ENCODE measurements around the gene GLB1L2.

GLB1L2 gene

GRCh38 chr11:134374891-134375550 is 43.2 kb downstream of the GLB1L2 start:
- Histone ChIP-seq H3K27ac (ENCODE audit: low read depth, low read length) (no peak overlapping the region), H3K9ac (ENCODE audit: low read length) (no peak overlapping the region), H4K91ac (ENCODE audit: low read depth, low read length) (no peak overlapping the region), H2BK5ac (ENCODE audit: low read depth, low read length, poor library complexity) (no peak overlapping the region), H2AK5ac (ENCODE audit: low read length) (no peak overlapping the region), H3K79me2 (ENCODE audit: control insufficient read depth, insufficient read depth, low read length, poor library complexity) (no peaks in the 10 kb centered on the region), H3K14ac (ENCODE audit: low read length) (no peak overlapping the region), H4K8ac (ENCODE audit: low read depth, low read length) (no peak overlapping the region), H3K27me3 (ENCODE audit: insufficient read depth, low read length) (no peaks in the 10 kb centered on the region), H3K4me2 (ENCODE audit: low read length) (no peak overlapping the region), H3K4me1 (ENCODE audit: control insufficient read depth in 1 of 2, insufficient read depth in 2 of 2, low read length in 2 of 2) (no peaks in the 10 kb centered on the region), H3K36me3 (ENCODE audit: control insufficient read depth in 1 of 2, insufficient read depth in 2 of 2, low read length in 2 of 2) (no peaks in the 10 kb centered on the region), H3K79me1 (ENCODE audit: low read length) (no peaks in the 10 kb centered on the region), H3K4me3 (ENCODE audit: low read depth, low read length) (peak overlapping the region; percentile 10), H3K9me3 (ENCODE audit: insufficient read depth, low read depth, low read length) (peaks cover 2% of the 10 kb centered on the region), H2BK12ac (ENCODE audit: low read length) (no peak overlapping the region), H3K4ac (ENCODE audit: low read depth, low read length) (no peak overlapping the region), H2BK120ac (ENCODE audit: insufficient read depth, low read length, poor library complexity) (no peak overlapping the region), H3K23ac (ENCODE audit: low read length) (no peak overlapping the region), H3K18ac (ENCODE audit: low read length) (no peak overlapping the region), H4K12ac (ENCODE audit: low read depth, low read length) (no peak overlapping the region), H2AFZ (ENCODE audit: insufficient read depth, low read length, poor library complexity) (no peak overlapping the region)
- no CpG with 5 or more reads among the region's 16 CpGs for WGBS (ENCODE audit: extremely low coverage, insufficient coverage, insufficient read length)
- no peak for DNase-seq

GRCh38 chr11:134376150-134376921 is 44.5 kb downstream of the GLB1L2 start:
- H2BK5ac ChIP-seq (ENCODE audit: low read depth, low read length, poor library complexity), result no peak overlapping the region
- no CpG with 5 or more reads among the region's 18 CpGs for WGBS (ENCODE audit: extremely low coverage, insufficient coverage, insufficient read length)

GRCh38 chr11:134377876-134378275 is 46.1 kb downstream of the GLB1L2 start:
- Histone ChIP-seq H3K23ac (ENCODE audit: low read length) (no peak overlapping the region), H3K4me2 (ENCODE audit: low read length) (no peak overlapping the region), H4K12ac (ENCODE audit: low read depth, low read length) (no peak overlapping the region), H4K8ac (ENCODE audit: low read depth, low read length) (no peak overlapping the region), H4K91ac (ENCODE audit: low read depth, low read length) (no peak overlapping the region), H2BK120ac (ENCODE audit: insufficient read depth, low read length, poor library complexity) (no peak overlapping the region), H3K14ac (ENCODE audit: low read length) (no peak overlapping the region), H3K27me3 (ENCODE audit: insufficient read depth, low read length) (no peaks in the 10 kb centered on the region), H3K27ac (ENCODE audit: low read depth, low read length) (no peak overlapping the region), H2AK5ac (ENCODE audit: low read length) (no peak overlapping the region), H3K9me3 (ENCODE audit: insufficient read depth, low read depth, low read length) (peaks cover 4% of the 10 kb centered on the region), H3K4me1 (ENCODE audit: control insufficient read depth in 1 of 2, insufficient read depth in 2 of 2, low read length in 2 of 2) (no peaks in the 10 kb centered on the region), H3K36me3 (ENCODE audit: control insufficient read depth in 1 of 2, insufficient read depth in 2 of 2, low read length in 2 of 2) (no peaks in the 10 kb centered on the region), H2BK5ac (ENCODE audit: low read depth, low read length, poor library complexity) (no peak overlapping the region), H3K18ac (ENCODE audit: low read length) (no peak overlapping the region), H3K4ac (ENCODE audit: low read depth, low read length) (no peak overlapping the region), H3K79me1 (ENCODE audit: low read length) (no peaks in the 10 kb centered on the region), H2BK12ac (ENCODE audit: low read length) (no peak overlapping the region), H3K79me2 (ENCODE audit: control insufficient read depth, insufficient read depth, low read length, poor library complexity) (no peaks in the 10 kb centered on the region), H3K4me3 (ENCODE audit: low read depth, low read length) (no peak overlapping the region), H3K9ac (ENCODE audit: low read length) (no peak overlapping the region), H2AFZ (ENCODE audit: insufficient read depth, low read length, poor library complexity) (no peak overlapping the region)
- no CpG with 5 or more reads among the region's 14 CpGs for WGBS (ENCODE audit: extremely low coverage, insufficient coverage, insufficient read length)
- no peak for DNase-seq

More at GRCh38 chr11:134376150-134376921, 44.5 kb downstream of the GLB1L2 start:
- no peaks in the 10 kb centered on the region for H3K36me3 ChIP-seq (ENCODE audit: control insufficient read depth in 1 of 2, insufficient read depth in 2 of 2, low read length in 2 of 2)
- no peak overlapping the region for H3K18ac ChIP-seq (ENCODE audit: low read length)
- no peak overlapping the region for H3K4me3 ChIP-seq (ENCODE audit: low read depth, low read length)
- no peak overlapping the region for H2AK5ac ChIP-seq (ENCODE audit: low read length)
- H3K9me3 ChIP-seq (ENCODE audit: insufficient read depth, low read depth, low read length), result peaks cover 2% of the 10 kb centered on the region
- H3K23ac ChIP-seq (ENCODE audit: low read length), result no peak overlapping the region
- no peak for DNase-seq
- no peak overlapping the region for H3K4ac ChIP-seq (ENCODE audit: low read depth, low read length)
- no peak overlapping the region for H2BK120ac ChIP-seq (ENCODE audit: insufficient read depth, low read length, poor library complexity)
- H3K27ac ChIP-seq (ENCODE audit: low read depth, low read length), result no peak overlapping the region
- no peak overlapping the region for H4K91ac ChIP-seq (ENCODE audit: low read depth, low read length)
- H3K9ac ChIP-seq (ENCODE audit: low read length), result no peak overlapping the region
- H3K4me2 ChIP-seq (ENCODE audit: low read length), result no peak overlapping the region
- H2AFZ ChIP-seq (ENCODE audit: insufficient read depth, low read length, poor library complexity), result no peak overlapping the region
- no peak overlapping the region for H4K12ac ChIP-seq (ENCODE audit: low read depth, low read length)
- no peaks in the 10 kb centered on the region for H3K79me2 ChIP-seq (ENCODE audit: control insufficient read depth, insufficient read depth, low read length, poor library complexity)
- H2BK12ac ChIP-seq (ENCODE audit: low read length), result no peak overlapping the region
- H4K8ac ChIP-seq (ENCODE audit: low read depth, low read length), result no peak overlapping the region
- no peaks in the 10 kb centered on the region for H3K79me1 ChIP-seq (ENCODE audit: low read length)
- H3K27me3 ChIP-seq (ENCODE audit: insufficient read depth, low read length), result no peaks in the 10 kb centered on the region
- H3K14ac ChIP-seq (ENCODE audit: low read length), result no peak overlapping the region
- no peaks in the 10 kb centered on the region for H3K4me1 ChIP-seq (ENCODE audit: control insufficient read depth in 1 of 2, insufficient read depth in 2 of 2, low read length in 2 of 2)

- Histone ChIP-seq H3K27me3 (ENCODE audit: insufficient read depth, low read length) (no peaks in the 10 kb centered on the region), H3K14ac (ENCODE audit: low read length) (no peak overlapping the region), H3K9ac (ENCODE audit: low read length) (no peak overlapping the region), H3K4me1 (ENCODE audit: control insufficient read depth in 1 of 2, insufficient read depth in 2 of 2, low read length in 2 of 2) (no peaks in the 10 kb centered on the region), H3K79me2 (ENCODE audit: control insufficient read depth, insufficient read depth, low read length, poor library complexity) (no peaks in the 10 kb centered on the region), H3K4me2 (ENCODE audit: low read length) (no peak overlapping the region), H2BK12ac (ENCODE audit: low read length) (no peak overlapping the region), H3K27ac (ENCODE audit: low read depth, low read length) (no peak overlapping the region), H4K8ac (ENCODE audit: low read depth, low read length) (no peak overlapping the region), H3K4ac (ENCODE audit: low read depth, low read length) (no peak overlapping the region), H2AFZ (ENCODE audit: insufficient read depth, low read length, poor library complexity) (no peak overlapping the region), H3K4me3 (ENCODE audit: low read depth, low read length) (no peak overlapping the region), H3K18ac (ENCODE audit: low read length) (no peak overlapping the region), H4K12ac (ENCODE audit: low read depth, low read length) (no peak overlapping the region), H2AK5ac (ENCODE audit: low read length) (no peak overlapping the region), H4K91ac (ENCODE audit: low read depth, low read length) (no peak overlapping the region), H3K9me3 (ENCODE audit: insufficient read depth, low read depth, low read length) (peaks cover 6% of the 10 kb centered on the region), H2BK5ac (ENCODE audit: low read depth, low read length, poor library complexity) (no peak overlapping the region), H3K36me3 (ENCODE audit: control insufficient read depth in 1 of 2, insufficient read depth in 2 of 2, low read length in 2 of 2) (no peaks in the 10 kb centered on the region), H3K79me1 (ENCODE audit: low read length) (no peaks in the 10 kb centered on the region), H2BK120ac (ENCODE audit: insufficient read depth, low read length, poor library complexity) (no peak overlapping the region), H3K23ac (ENCODE audit: low read length) (no peak overlapping the region)
- WGBS (ENCODE audit: extremely low coverage, insufficient coverage, insufficient read length), result no CpG with 5 or more reads among the region's 2 CpGs
- no peak for DNase-seq
These were observed 47.5 kb downstream of the GLB1L2 start for GRCh38 chr11:134379241-134379640.

Data from trophoblast cell (in vitro differentiated cells and primary cell).